NCI-H345 treated with DMSO at 0.1 percent for 48 hours (cell line): ENCODE results near the gene C22orf23.

Source experiments
- DNase-seq: peaks from one replicate; lab custom pipeline; 2025; ENCODE audit not compliant: unreplicated experiment; lab: John Stamatoyannopoulos, UW

The C22orf23 gene

GRCh38 chr22:37926771-37927636, 26.4 kb downstream of the C22orf23 start:
- no peak for DNase-seq

- DNase-seq = no peak
These were observed 27.0 kb downstream of the C22orf23 start for GRCh38 chr22:37926358-37926757.

GRCh38 chr22:37925767-37926166, 27.6 kb downstream of the C22orf23 start:
- DNase-seq = no peak

GRCh38 chr22:37925330-37925729, 28.1 kb downstream of the C22orf23 start:
- DNase-seq = no peak

- no peak for DNase-seq
These were observed 28.9 kb downstream of the C22orf23 start for GRCh38 chr22:37924386-37925065.

GRCh38 chr22:37923927-37924326, 29.5 kb downstream of the C22orf23 start:
- no peak for DNase-seq

- DNase-seq = no peak
These were observed 31.2 kb downstream of the C22orf23 start for GRCh38 chr22:37922191-37922590.

- DNase-seq = no peak
These were observed 33.3 kb downstream of the C22orf23 start for GRCh38 chr22:37920126-37920525.

GRCh38 chr22:37918580-37919270, 34.7 kb downstream of the C22orf23 start:
- no peak for DNase-seq

- DNase-seq = no peak
These were observed 35.4 kb downstream of the C22orf23 start for GRCh38 chr22:37917874-37918548.

- no peak for DNase-seq
These were observed 37.1 kb downstream of the C22orf23 start for GRCh38 chr22:37916311-37916710.

GRCh38 chr22:37913233-37913721, 40.1 kb downstream of the C22orf23 start:
- DNase-seq = no peak

- no peak for DNase-seq
These were observed 41.2 kb downstream of the C22orf23 start for GRCh38 chr22:37912171-37912570.

- DNase-seq = no peak
These were observed 41.7 kb downstream of the C22orf23 start for GRCh38 chr22:37911697-37912096.

GRCh38 chr22:37910890-37911672, 42.3 kb downstream of the C22orf23 start:
- no peak for DNase-seq

- no peak for DNase-seq
These were observed 43.6 kb downstream of the C22orf23 start for GRCh38 chr22:37909766-37910165.

GRCh38 chr22:37907036-37907954, 46.1 kb downstream of the C22orf23 start:
- DNase-seq = no peak

GRCh38 chr22:37906364-37907008, 46.9 kb downstream of the C22orf23 start:
- no peak for DNase-seq
